NCI-H2081 treated with DMSO at 0.1 percent for 48 hours (cell line): ENCODE measurements around the gene YAF2.

Source experiments
- DNase-seq: peaks from one replicate; lab custom pipeline; 2025; lab: John Stamatoyannopoulos, UW

Gene YAF2, protein sequence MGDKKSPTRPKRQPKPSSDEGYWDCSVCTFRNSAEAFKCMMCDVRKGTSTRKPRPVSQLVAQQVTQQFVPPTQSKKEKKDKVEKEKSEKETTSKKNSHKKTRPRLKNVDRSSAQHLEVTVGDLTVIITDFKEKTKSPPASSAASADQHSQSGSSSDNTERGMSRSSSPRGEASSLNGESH

DNA sequence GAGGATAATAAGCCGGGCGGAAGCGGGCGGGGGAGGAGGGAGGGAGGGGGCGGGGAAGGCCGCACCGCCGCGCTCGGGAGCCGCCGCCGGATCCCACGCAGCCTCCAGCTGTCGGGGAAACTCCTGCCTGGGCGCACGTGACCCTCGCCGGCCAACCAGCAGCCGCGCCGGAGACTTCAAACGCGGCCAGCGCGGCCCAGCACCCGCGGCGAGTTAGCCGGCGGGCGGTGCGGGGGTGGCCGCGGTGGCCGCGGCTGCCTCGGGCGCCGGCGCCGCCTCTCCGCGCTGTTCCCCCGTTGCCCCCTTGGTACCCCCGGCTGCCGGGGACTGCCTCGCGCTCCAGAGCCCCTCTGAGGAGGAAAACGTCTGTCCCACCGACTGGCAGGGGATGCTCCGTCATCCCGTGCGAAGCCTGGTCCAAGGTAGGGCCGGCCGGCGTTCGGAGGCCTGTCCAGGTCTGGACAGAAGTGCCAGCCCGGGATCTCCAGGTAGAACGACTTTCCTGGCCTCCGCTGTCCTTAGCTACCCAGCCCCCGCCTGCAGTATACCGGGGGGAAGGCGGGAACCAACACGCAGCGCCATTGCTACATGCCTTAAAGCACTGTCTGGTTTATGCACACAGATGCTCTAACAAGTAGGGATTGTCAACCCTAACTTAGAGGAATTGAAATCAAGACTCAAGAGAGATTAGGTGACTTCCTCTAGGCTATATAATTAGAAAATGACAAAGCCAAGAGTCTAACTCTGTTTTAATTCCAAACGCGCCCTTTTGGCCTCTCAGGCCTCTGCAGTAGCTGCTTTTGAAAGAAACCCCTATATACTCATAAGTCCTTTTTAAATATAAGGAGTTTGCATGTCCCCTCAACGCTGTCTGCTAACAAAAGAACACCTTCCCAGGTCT, at the start of gene YAF2:
Gene YAF2 (minus strand): TSS at position 9 of the 901 bp plus-strand sequence. CDS start 68 bp downstream, outside the sequence.
- DNase-seq, result peak; percentile 19

DNA sequence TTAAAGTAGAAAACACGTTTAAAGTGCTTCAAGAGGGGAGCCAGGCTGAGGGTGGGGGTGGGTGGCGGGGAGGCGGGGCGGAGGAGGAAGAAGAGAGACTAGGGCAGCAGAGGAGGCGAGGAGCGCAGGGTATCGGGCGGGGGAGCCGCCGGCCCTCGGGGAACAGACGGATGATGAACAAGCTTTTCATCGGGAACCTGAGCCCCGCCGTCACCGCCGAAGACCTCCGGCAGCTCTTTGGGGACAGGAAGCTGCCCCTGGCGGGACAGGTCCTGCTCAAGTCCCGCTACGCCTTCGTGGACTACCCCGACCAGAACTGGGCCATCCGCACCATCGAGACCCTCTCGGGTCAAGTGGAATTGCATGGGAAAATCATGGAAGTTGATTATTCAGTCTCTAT, 48.7 kb upstream of the YAF2 start:
- DNase-seq, result no peak

DNA sequence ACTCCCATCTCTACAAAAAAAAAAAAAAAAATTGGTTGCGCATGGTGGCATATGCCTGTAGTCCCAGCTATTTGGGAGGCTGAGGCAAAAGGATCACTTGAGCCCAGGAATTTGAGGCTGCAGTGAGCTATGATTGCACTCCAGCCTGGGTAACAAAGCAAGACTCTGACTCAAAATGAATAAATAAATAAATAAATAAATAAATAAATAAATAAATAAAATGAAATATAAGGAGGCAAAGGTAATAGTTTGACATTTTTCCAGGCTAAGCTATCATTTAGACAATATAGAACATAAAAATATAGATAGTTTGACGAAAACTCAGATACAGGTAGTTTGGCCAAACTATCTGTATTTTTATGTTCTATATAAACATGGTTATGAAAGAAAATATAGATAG, 47.4 kb upstream of the YAF2 start:
- DNase-seq, result no peak

DNA sequence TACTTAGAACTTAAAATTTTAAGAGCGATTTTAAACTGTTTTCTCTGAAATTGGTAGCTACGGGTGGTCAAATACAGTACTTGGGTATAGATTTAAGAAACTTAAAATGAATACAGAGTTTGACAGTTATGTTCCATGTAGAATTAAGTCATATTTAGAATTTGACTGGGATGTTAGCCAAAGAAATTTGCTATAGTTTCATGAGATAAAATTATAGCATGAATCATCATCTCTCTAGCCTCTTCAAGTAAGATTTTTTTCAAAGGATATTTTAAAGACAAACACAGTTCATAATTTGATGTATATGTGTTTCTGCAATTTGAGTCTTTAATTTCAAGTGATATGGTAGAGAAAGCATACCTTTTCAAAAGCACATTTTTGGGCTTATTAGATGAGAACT, 46.8 kb upstream of the YAF2 start:
- no peak for DNase-seq

DNA sequence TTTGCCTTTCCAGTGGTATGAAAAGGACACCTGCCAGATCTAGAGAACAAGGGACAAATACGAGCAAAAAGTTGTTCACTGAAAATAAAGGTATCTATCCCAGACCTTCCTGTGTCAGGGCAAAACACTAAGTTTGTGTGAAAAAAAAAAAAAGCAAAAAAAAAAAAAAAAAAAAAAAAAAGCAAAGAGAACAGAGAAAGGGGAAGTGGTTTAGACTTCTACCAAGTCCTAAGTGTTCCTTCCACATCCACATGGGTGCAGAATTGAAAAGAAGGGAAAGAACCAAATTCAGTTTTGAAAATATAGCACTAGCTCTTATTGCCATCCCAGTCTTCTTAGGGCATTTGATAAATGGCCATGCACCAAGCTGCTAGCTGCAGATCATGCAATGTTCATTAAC, 46.1 kb upstream of the YAF2 start:
- DNase-seq, result no peak

DNA sequence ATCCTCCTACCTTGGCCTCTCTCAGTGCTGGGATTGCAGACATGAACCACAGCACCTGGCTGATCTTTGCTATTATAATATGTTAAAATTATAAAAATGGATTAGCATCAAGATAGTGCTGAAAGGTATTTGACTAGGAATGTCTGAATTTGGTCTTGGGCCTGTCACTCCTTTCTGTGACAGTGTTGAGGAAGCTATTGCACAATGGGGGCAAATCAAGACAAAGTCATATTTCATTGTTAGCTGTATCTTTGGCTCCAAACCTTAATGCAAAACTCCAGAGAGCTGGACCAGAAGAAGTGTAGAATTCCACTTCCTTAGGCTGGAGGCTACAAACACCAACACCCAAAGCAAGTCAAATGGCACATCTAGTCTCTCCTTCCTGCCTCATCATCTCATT, 45.7 kb upstream of the YAF2 start:
- no peak for DNase-seq

DNA sequence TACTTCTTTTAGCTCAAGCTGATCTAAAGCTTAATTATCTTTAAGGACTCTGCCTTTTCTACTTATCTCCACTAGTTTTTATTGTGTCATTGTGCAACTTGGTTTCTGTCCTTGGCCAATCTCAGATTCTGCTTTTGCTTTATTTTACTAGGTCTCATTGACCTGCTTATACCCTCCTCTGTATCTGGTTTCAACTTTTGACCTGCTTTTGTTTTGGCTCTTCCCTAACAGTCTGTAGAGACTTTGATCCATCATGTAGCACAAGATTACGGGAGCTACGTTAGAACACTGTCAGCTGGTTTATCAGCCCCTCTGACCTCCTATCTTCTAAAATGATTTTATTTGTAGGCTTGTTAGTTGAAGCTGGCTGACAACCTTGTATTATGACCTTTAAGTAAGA, 44.2 kb upstream of the YAF2 start:
- DNase-seq, result no peak

DNA sequence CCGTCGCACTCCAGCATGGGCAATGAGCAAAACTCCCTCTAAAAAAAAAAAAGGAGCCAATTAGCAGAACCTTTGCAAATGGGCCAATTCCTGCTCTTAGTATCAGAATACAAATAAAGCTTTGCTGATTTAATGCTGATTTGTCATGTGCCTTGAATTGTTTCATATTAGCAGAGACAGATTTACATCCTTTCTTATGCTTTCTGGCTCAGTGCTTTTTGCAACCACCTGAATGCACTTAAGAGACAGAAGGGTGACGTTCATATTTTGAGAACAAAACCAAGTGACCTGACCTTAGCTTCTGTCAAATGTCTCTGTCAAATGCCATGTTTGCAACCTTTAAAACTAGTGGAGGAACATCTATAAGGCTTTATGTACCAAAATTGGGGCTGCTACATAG, 43.8 kb upstream of the YAF2 start:
- no peak for DNase-seq

DNA sequence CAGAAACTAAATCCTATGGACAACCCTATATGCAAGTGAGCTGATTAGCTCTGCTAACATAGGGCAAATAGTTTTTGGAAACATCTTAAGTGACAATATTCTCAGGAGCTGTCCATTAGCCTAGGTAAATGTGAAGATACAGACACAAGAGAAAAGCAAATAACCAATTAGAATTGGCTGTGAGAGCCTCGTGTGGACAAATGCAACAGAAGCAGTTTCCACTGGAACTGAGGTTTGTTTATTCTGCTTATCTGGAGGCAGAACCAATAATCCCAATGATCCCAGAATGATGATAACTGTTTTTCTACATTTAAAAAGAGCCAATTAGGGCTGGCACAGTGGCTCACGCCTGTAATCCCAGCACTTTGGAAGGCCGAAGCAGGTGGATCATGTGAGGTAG, 43.2 kb upstream of the YAF2 start:
- DNase-seq, result no peak

DNA sequence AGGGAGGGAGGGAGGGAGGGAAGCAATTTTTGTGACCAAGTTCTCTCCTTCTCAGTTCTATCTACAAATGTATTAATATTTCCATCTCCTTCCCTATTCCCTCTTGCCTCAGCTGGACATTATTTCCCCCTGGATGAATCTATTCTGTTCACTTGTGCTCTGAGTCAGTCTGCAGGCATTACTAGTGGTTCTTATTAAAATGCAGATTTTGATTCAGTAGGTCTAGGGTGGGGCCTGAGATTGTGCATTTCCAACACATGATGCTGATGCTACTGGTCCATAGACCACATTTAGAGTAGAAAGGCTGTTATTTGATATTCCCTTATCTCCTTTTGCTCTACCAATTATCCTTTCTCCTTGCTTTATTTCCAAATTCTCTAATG, 40.1 kb upstream of the YAF2 start:
- DNase-seq, result no peak

DNA sequence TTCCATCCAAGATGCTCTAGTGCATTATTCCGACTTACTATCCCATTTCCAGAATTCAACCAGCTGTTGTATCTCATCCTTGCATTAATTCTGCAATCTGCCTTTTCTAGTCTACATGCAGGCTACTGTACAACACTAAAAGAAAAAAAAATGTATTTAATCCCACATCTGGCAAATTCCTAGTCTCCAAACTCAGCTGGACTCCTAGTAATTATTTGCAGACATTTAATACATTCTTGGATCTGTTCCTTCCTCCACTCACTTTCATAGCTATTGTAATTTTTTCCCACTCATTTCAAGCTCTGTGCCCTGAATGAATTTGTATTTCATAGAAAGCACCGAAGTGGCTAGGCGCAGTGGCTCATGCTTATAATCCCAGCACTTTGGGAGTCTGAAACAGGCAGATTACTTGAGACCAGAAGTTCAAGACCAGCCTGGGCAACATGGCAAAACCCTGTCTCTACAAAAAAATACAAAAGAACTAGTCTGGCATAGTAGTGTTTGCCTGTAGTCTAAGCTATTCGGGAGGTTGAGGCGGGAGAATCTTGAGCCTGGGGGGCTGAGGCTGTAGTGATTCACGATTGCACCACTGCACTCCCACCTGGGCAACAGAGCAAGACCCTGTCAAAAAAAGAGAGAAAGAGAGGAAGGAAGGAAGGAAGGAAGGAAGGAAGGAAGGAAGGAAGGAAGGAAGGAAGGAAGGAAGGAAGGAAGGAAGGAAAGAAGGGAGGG, 39.5 kb upstream of the YAF2 start:
- DNase-seq, result no peak

DNA sequence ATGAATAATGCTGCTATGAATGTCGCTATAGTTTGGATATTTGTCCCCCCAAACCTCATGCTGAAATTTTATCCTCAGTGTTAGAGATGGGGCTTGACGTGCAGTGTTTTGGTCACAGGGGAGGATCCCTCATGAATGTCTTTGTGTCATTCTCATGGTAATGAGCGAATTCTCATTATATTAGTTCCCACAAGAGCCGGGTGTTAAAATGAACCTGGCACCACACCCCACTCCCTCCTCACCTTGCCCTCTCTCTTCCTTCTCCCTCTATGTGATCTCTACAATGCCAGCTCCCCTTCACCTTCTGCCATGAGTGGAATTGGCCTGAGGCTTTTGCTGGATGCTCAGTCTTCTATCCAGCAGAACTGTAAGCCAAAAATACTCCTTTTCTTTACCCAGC, 37.5 kb upstream of the YAF2 start:
- DNase-seq, result no peak

DNA sequence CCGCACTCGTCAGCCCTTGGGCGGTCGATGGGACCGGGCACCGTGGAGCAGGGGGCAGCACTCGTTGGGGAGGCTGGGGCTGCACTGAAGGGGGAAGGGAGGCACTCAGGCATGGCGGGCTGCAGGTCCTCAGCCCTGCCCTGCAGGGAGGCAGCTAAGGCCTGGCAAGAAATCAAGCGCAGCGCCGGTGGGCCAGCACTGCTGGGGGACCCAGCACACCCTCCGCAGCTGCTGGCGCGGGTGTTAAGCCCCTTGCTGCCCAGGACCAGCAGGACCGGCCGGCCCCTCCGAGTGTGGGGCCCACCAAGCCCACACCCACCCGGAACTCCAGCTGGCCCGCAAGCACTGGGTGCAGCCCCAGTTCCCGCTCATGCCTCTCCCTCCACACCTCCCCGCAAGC, 35.7 kb upstream of the YAF2 start:
- DNase-seq, result no peak

DNA sequence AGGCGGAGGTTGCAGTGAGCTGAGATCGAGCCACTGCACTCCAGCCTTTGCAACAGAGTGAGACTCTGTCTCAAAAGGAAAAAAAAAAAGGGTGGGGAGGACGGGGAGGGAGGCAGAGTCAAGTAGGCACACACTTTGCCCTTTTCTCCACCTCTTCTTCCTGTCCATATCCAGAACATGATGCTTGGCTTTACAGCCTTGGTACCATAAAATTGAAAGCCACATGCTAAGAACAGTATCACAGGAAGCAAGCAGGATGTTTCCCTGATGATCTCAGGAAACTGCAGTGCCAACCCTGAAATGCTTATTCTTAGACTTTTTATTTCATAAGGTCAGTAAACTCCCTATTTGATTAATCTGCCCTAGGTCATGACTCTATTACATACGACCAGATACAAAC, 32.5 kb upstream of the YAF2 start:
- no peak for DNase-seq

DNA sequence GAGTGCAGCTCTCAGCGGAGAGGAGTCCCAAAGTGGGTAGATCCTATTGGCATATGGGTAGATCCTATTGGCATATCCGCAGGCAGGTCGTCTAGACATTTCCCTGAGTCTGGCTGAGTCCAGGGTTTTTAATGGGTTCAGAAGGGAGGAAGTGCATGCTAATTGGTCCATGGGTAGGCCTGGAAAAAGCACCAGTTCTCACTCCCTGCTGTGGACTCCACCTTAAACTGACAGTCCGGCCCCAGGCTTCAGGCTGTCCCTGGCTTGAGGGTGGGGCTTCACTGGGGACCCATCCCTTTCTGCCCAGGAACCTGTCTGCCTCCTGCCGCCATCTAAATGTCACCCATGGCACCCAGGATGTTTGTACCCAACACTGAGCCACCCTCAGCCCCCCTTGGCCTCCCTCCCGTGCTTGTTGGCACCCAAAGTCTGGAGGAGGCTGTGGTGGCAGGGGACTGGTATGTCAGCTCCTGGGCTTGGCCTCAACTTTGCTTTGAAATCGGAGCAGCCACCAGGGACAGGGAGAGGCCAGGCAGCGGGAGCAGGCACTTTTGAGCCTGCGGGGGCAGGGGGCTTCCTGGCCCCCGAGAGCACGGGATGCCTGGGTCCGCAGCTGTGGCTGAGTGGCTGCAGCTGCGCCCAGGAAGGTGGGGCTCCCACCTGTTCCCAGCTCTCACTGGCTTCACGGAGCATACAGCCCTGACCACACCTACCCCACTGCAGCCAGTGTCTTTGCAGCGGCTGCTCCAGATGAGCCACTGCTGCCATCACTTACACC, 29.6 kb upstream of the YAF2 start:
- DNase-seq, result no peak

DNA sequence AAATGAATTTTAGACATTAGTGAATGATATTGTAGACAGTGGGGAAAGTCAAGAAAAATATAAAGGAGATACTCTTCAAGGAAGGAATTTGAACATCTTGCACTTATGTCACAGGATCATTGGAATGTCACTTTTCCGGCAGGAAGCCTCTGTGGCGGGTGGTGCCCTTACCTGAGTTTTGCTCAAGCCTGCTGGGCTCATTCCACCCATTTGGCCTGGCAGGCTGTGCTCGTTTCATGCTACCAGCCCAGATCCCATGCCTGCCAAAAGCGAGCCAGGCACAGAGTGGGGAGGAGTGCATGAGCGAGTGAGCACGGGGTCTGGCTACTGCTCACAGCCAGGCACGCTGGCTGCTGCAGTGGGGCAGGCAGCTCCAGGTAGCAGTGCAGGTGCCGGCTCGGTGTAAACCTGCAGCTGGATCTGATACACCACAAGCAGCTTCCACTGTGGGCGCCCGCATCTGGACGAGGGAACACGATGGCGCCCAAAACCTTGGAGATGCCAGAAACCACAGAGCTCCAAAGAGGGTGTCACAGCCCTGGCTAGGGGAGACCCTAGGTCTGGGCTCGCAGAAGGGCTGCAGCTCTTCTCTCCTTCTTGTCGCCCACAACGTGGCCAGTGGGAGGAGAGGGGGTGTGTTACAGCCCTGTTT, 28.7 kb upstream of the YAF2 start:
- no peak for DNase-seq

DNA sequence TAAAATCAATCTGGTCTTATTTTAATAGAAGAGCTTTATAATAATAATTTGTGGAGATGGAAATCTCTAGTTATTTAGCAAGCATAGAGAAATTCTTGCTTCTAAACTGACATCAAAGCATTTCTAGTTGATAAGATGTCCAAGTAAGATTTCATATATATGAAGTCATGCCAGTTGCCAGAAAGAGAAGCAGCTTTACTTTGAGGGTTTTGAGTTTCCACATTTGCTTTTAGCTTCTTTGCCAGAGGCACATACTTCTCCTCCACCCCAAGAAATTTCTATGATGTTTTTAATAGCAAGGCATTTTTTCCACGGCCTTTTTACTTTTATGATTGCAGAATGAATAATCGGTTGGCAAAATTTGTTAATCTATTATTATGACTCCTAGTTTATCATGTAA, 24.2 kb upstream of the YAF2 start:
- no peak for DNase-seq

DNA sequence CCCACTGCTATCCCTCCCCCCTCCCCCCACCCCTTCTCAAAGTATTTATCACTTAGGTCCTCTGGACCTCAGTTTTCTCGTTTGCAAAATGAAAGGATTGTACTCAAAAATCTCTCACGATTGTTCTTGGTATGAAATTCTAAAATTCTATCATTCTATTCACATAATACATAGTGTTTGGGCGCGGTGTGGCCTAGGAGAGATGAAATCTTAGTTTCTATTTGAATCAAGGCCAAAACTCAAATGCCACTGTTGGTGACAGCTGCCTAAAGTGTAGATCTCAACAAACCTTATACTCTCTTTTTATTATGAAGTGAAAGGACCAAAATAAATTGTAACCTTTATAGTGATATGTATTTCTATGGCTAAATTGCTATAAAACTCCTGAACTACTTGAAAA, 23.7 kb upstream of the YAF2 start:
- DNase-seq, result no peak

DNA sequence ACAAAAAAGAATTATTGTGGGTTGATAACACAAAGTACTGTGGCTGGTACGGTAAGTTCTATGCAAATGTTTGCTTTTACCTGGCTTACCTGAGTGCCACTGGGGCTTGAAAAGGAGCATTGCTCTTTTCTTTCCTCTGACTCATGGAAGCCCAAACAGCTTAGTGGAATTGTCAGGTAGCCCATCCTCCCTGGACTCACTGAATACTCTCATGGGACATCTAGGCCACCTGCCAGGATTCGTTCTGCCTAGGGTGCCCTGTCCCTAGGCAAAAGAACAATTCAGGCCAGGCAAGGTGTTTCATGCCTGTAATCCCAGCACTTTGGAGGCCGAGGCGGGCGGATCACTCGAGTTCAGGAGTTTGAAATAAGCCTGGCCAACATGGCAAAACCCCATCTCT, 22.5 kb upstream of the YAF2 start:
- no peak for DNase-seq

DNA sequence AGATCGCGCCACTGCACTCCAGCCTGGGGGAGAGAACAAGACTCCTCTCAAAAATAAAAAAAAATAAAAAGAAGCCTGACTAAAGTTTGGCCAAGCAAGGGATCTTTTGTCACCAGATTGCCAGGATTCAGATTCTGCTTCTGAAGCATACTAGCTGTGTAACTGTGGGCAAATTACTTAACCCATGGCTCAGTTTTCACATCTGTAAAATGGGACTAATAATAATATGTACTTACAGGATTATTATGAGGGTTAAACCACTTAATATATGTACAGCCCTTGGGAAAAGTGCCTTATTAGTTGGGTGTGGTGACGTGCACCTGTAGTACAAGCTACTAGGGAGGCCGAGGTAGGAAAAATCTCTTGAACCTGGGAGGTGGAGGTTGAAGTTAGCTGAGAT, 21.7 kb upstream of the YAF2 start:
- DNase-seq, result no peak

DNA sequence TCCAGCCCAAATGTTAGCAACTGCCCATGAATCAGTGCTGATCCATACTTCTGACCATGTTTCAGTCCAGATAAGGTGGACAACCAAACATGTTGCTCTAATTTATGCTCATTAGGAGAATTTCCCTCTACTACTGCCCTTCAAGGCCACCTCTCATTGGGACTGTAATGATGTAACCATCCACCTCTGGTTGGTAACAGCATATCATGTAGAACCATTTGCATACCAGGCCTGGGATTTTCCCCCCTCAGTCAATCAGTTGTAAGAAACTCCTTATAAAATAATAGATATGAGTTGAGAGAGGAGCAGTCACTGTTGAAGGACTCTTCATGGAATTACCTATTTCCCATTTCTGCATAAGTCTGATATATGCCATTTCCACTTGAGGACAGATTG, 17.8 kb upstream of the YAF2 start:
- no peak for DNase-seq
